ENCODE data around the gene GRAMD1A. TPM values are rescaled to one million over a fixed set of nuclear protein-coding genes. Genes with fewer than 3 reads are reported as not detected.

GRAMD1A gene
- total RNA-seq, 1 donor from 2014 or later: 90.7 TPM

DNA sequence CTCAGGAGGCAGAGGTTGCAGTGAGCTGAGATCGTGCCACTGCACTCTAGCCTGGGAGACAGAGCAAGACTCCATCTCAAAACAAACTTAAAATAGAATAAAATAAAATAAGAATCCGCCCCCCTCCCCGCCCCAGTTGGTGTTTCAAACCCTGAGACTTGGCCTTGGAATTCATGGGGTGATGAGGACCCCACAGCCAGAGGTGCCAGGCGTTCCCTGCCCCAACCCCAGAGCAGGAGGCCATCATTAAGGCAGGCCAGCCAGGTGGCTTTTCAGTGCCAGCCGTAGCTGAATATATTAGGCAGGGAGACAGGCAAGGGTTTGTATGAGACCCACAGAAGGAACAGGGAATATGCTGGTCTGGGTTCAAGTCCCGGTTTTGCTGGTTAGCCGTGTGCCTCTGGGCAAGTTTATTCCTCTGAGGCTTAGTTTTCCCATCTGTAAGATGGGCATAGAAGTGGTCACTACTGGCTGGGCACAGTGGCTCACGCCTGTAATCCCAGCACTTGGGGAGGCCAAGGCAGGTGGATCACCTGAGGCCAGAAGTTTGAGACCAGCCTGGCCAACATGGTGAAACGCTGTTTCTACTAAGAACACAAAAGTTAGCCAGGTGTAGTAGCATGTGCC is 53.7 kb downstream of the GRAMD1A start:
- Histone ChIP-seq H3K9me3 (no peaks in the 10 kb centered on the region), H3K4me1 (no peaks in the 10 kb centered on the region), H3K36me3 (no peaks in the 10 kb centered on the region), H3K27ac (no peak overlapping the region), H3K27me3 (ENCODE audit: low read depth) (no peaks in the 10 kb centered on the region), H3K4me3 (no peak overlapping the region)
- ATAC-seq (no peak), DNase-seq (peak; percentile 18)
- intact Hi-C loops (cut with DNase I): no loop called here
- TF ChIP-seq, protein P1, sequence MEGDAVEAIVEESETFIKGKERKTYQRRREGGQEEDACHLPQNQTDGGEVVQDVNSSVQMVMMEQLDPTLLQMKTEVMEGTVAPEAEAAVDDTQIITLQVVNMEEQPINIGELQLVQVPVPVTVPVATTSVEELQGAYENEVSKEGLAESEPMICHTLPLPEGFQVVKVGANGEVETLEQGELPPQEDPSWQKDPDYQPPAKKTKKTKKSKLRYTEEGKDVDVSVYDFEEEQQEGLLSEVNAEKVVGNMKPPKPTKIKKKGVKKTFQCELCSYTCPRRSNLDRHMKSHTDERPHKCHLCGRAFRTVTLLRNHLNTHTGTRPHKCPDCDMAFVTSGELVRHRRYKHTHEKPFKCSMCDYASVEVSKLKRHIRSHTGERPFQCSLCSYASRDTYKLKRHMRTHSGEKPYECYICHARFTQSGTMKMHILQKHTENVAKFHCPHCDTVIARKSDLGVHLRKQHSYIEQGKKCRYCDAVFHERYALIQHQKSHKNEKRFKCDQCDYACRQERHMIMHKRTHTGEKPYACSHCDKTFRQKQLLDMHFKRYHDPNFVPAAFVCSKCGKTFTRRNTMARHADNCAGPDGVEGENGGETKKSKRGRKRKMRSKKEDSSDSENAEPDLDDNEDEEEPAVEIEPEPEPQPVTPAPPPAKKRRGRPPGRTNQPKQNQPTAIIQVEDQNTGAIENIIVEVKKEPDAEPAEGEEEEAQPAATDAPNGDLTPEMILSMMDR (IDR thresholded peaks at IDR 0.05): no peak

DNA sequence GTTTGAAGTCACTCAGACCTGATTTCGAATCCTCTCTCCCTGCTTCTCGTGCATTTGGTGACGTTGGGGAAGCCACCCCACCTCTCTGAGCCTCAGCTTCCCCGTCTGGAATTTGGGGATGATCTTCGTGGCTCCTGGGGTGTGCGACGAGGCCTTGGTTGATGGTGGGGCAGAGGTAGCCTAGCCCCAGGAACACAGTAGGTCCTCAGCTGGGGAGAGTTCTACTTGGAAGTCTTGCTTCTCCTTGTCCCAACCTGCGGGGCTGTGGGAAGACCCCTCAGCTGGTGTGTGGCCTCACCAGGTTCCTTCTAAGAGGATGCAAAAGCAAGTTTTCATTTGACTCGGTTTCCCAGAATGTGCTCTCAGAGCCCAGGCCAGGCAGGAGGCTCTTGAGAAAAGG is 54.5 kb downstream of the GRAMD1A start:
- intact Hi-C loops (cut with DNase I): no loop called here
- Histone ChIP-seq H3K4me1 (no peaks in the 10 kb centered on the region), H3K36me3 (no peaks in the 10 kb centered on the region), H3K27me3 (ENCODE audit: low read depth) (no peaks in the 10 kb centered on the region), H3K27ac (no peak overlapping the region), H3K4me3 (no peak overlapping the region), H3K9me3 (no peaks in the 10 kb centered on the region)
- peak in 1 of 2 donors; percentile 38 for ATAC-seq
- DNase-seq: peak; percentile 4
- TF ChIP-seq, protein P1 (IDR thresholded peaks at IDR 0.05): no peak

DNA sequence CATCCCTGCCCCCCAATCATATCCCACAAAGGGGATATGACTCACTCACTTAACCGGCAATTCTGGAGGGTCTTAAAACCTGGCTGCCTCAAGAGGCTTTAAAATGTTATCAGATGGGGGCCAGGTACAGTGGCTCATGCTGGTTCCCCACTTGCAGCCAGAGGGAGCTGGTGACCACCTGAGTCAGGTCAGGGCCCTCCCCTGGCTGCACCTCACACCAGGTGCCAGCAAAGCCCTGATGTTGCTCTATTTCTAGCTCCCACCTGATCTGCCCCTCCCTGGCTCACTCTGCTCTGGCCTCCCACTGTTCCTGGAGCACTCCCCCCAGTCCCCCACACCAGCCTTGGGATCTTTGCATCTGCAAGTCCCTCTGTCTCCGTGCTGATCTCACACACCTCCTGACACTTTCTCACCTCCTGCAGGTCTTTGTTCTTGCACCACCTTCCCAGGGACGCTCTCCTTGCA is 55.6 kb downstream of the GRAMD1A start:
- Histone ChIP-seq H3K36me3 (no peaks in the 10 kb centered on the region), H3K4me3 (no peak overlapping the region), H3K27ac (no peak overlapping the region), H3K4me1 (no peaks in the 10 kb centered on the region), H3K27me3 (ENCODE audit: low read depth) (no peaks in the 10 kb centered on the region), H3K9me3 (no peaks in the 10 kb centered on the region)
- DNase-seq (peak; percentile 26), ATAC-seq (no peak)
- intact Hi-C loops (cut with DNase I): no loop called here
- TF ChIP-seq, protein P1 (IDR thresholded peaks at IDR 0.05): peak; percentile 6

DNA sequence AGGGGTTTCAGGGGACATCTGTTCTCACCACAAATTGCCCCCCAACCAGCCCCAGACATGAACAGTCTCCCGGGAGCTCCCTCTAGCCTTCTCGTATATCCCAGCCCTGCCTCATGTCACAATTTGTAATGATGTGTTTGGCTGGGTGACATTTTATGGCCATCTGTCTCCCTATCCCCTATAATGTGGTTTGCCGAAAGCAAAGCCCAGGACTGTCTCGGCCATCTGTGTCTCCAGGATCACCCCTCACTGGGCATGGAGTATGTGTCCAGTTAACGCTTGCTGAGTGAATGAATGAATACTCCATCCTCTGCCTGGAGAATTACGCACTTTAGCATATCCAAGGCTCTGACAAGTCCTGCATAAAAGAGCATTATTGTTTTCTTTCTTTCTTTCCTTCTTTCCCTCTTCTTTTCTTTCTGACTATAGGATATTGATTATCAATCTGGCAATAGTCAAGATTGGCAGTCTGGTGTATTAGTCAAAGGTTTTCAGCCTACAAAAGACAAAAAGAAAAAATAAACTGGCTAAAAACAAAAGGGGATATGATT is 56.5 kb downstream of the GRAMD1A start:
- DNase-seq (peak; percentile 7), ATAC-seq (no peak)
- no peaks in the 10 kb centered on the region for H3K9me3 ChIP-seq
- H3K4me3 ChIP-seq: no peak overlapping the region
- H3K27me3 ChIP-seq (ENCODE audit: low read depth): no peaks in the 10 kb centered on the region
- no peak overlapping the region for H3K27ac ChIP-seq
- TF ChIP-seq, protein P1 (IDR thresholded peaks at IDR 0.05): no peak
- no peaks in the 10 kb centered on the region for H3K36me3 ChIP-seq
- intact Hi-C loops (cut with DNase I): no loop called here
- no peaks in the 10 kb centered on the region for H3K4me1 ChIP-seq

DNA sequence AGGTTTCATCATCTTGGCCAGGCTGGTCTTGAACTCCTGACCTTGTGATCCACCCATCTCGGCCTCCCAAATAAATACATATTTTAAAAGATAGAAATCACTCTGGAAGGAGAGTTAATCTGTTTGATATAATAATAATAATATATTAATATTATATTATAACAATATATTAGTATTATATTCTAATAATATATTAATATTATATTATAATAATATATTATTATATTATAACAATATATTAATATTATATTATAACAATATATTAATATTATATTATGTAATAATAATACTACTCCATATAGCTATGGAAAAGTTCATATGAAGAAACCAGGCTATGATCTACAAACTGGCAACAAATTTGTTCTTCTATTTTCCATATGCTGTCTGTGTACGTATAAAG is 58.2 kb downstream of the GRAMD1A start:
- H3K36me3 ChIP-seq: no peaks in the 10 kb centered on the region
- H3K27me3 ChIP-seq (ENCODE audit: low read depth): no peaks in the 10 kb centered on the region
- H3K4me1 ChIP-seq: no peaks in the 10 kb centered on the region
- H3K27ac ChIP-seq: no peak overlapping the region
- intact Hi-C loops (cut with DNase I): no loop called here
- no peak overlapping the region for H3K4me3 ChIP-seq
- TF ChIP-seq, protein P1 (IDR thresholded peaks at IDR 0.05): no peak
- no peaks in the 10 kb centered on the region for H3K9me3 ChIP-seq
- no peak for DNase-seq
- no peak for ATAC-seq
